GM12878 (cell line): ENCODE data around the gene TMEM255B. TPM values are rescaled to one million over a fixed set of nuclear protein-coding genes. Genes with fewer than 3 reads are reported as not detected.

Experiments
- ATAC-seq: fragments of 200-7000 bp; cut with Tn5 transposase; 3 replicates; pipeline ENCODE4 v1.9.1; 2020; ENCODE audit warnings: mild to moderate bottlenecking, moderate library complexity
- BruUV-seq: library from RNA; stranded (reverse); fragments of 400-500 nt; replicated peaks from 2 replicates; lab custom pipeline; 2021; lab: Mats Ljungman, UMichigan
- CTCF ChIA-PET: fragments of 300-600 bp; sonication (Branson Sonifier 250); formaldehyde crosslinking; extraction: SDS; loops from one replicate; lab custom pipeline; 2021; ENCODE audit warnings: inconsistent platforms; lab: Yijun Ruan, JAX
- POLR2A ChIA-PET: fragments of 350-600 bp; formaldehyde crosslinking; extraction: SDS; loops from one replicate; lab custom pipeline; 2021; ENCODE audit warnings: inconsistent platforms; lab: Charles Lee
- RAD21 ChIA-PET: fragments of 300-600 bp; sonication (Branson Sonifier 250); formaldehyde crosslinking; loops from one replicate; lab custom pipeline; 2023; ENCODE audit warnings: antibody characterized with exemption; ENCODE audit not compliant: unreplicated experiment; lab: Charles Lee
- SMC1A ChIA-PET: fragments of 300-600 bp; sonication (Branson Sonifier 250); formaldehyde crosslinking; loops from one replicate; lab custom pipeline; 2023; ENCODE audit not compliant: unreplicated experiment, uncharacterized antibody; lab: Charles Lee
- DNase-seq: peaks from one replicate; pipeline ENCODE4 v3.0.0-alpha.2; 2011; ENCODE audit warnings: low read depth, low spot score
- FAIRE-seq: peaks from 3 replicates; lab custom pipeline; 2011; peaks lifted over from hg19 to GRCh38; lab: Jason Lieb, UNC
- H2AFZ ChIP-seq: 2 replicates; pipeline ENCODE4 v1.6.0; 2011; ENCODE audit warnings: low read depth, low read length, control low read depth; ENCODE audit not compliant: control insufficient read depth
- H3K27ac ChIP-seq: 2 replicates; pipeline ENCODE4 v1.5.1; 2011; ENCODE audit warnings: control low read depth; ENCODE audit not compliant: control insufficient read depth, insufficient read depth
- H3K27me3 ChIP-seq, 2 experiments: replicated peaks in 1 of 2; 2 replicates each; pipeline versions ENCODE4 v1.6.0 to v1.6.1; 2011; ENCODE audit warnings: low read length in 1 of 2; ENCODE audit not compliant: control insufficient read depth in 2 of 2, insufficient read depth in 2 of 2
- H3K36me3 ChIP-seq, 2 experiments: 2 replicates each; pipeline ENCODE4 v1.5.1; 2011; ENCODE audit warnings: low read length in 1 of 2; ENCODE audit not compliant: control insufficient read depth in 2 of 2, insufficient read depth in 2 of 2
- H3K4me1 ChIP-seq: 2 replicates; pipeline ENCODE4 v1.6.1; 2011; ENCODE audit warnings: mild to moderate bottlenecking, low read length, moderate library complexity, mixed read lengths; ENCODE audit not compliant: control insufficient read depth, insufficient read depth
- H3K4me2 ChIP-seq: 2 replicates; pipeline ENCODE4 v1.6.0; 2011; ENCODE audit warnings: control low read depth; ENCODE audit not compliant: control insufficient read depth, insufficient read depth
- H3K4me3 ChIP-seq: fragments of 200-600 bp; sonication (generic); 2 replicates; pipeline ENCODE4 v1.5.1; 2016
- H3K79me2 ChIP-seq: 2 replicates; pipeline ENCODE4 v1.6.0; 2011; ENCODE audit warnings: low read length; ENCODE audit not compliant: control insufficient read depth, insufficient read depth
- H3K9ac ChIP-seq: 2 replicates; pipeline ENCODE4 v1.8.0; 2011; ENCODE audit warnings: low read length, control low read depth, mixed read lengths; ENCODE audit not compliant: control insufficient read depth, insufficient read depth
- H3K9me3 ChIP-seq: replicated peaks from 3 replicates; pipeline ENCODE4 v1.5.1; 2011; ENCODE audit warnings: mild to moderate bottlenecking, low read length; ENCODE audit not compliant: control insufficient read depth, insufficient read depth
- H4K20me1 ChIP-seq: 2 replicates; pipeline ENCODE4 v1.6.0; 2011; ENCODE audit not compliant: control insufficient read depth, insufficient read depth
- CREM ChIP-seq: IDR thresholded peaks from 2 replicates; pipeline ENCODE4 v1.6.1; 2014; ENCODE audit warnings: antibody characterized with exemption, low read depth
- ESRRA ChIP-seq: IDR thresholded peaks from 2 replicates; pipeline ENCODE4 v1.6.1; 2012; ENCODE audit warnings: mild to moderate bottlenecking, low read length, improper control_type of control experiment
- ETV6 ChIP-seq, 2 experiments: fragments of 450-650 bp in 1 of 2; IDR thresholded peaks in 1 of 2; conservative IDR thresholded peaks in 1 of 2; 2 replicates each; pipeline ENCODE4 v1.6.1; 2014; ENCODE audit warnings: antibody characterized with exemption in 1 of 2, borderline replicate concordance in 1 of 2, low read depth in 1 of 2, mild to moderate bottlenecking in 1 of 2, moderate library complexity in 1 of 2
- NR2F1 ChIP-seq: fragments of 450-650 bp; conservative IDR thresholded peaks from 2 replicates; pipeline ENCODE4 v1.6.1; 2017; ENCODE audit warnings: mild to moderate bottlenecking
- PAX5 ChIP-seq: IDR thresholded peaks from 2 replicates; pipeline ENCODE4 v1.6.1; 2011; ENCODE audit warnings: low read depth, low read length, borderline replicate concordance
- PAX8 ChIP-seq: fragments of 450-650 bp; IDR thresholded peaks from 2 replicates; pipeline ENCODE4 v1.6.1; 2017; ENCODE audit warnings: mild to moderate bottlenecking, moderate library complexity
- SIN3A ChIP-seq: IDR thresholded peaks from 2 replicates; pipeline ENCODE4 v1.6.1; 2012; ENCODE audit warnings: low read depth, low read length, improper control_type of control experiment
- SMARCA5 ChIP-seq: fragments of 450-650 bp; IDR thresholded peaks from 2 replicates; pipeline ENCODE4 v1.6.1; 2017; ENCODE audit warnings: mild to moderate bottlenecking
- ZSCAN29 ChIP-seq: fragments of 450-650 bp; IDR thresholded peaks from 2 replicates; pipeline ENCODE4 v1.6.1; 2017; ENCODE audit warnings: mild to moderate bottlenecking, moderate library complexity
- WGBS: methylation state at CpG from one replicate; pipeline ENCODE4 v1.1.6; 2016; ENCODE audit warnings: low lambda C conversion rate; ENCODE audit not compliant: insufficient replicate concordance, insufficient coverage; ENCODE audit errors: missing lambda C conversion rate; 5-methylcytosine and 5-hydroxymethylcytosine counted together
- in situ Hi-C: fragments of 300-500 bp; cut with MboI; formaldehyde crosslinking; loops from 9 replicates; pipeline ENCODE4 v1.14.3; 2018; ENCODE audit warnings: mixed read lengths
- intact Hi-C: fragments of 100-400 bp; cut with micrococcal nuclease; formaldehyde crosslinking; loops from one replicate; pipeline ENCODE4 v1.14.2; 2022; ENCODE audit not compliant: unreplicated experiment
- polyA plus RNA-seq, 11 experiments: library from polyadenylated mRNA; depleted of rRNA in 4 of 11; unstranded in 6 of 11; stranded (reverse) in 5 of 11; fragments of >200 nt; fragmentation: Nextera tagmentation in 4 of 11; fragmentation: Illumina TruSeq in 1 of 11; extraction: Ambion mirVana in 4 of 11; extraction: Trizol in 1 of 11; gene quantifications; 1 replicate in 1 of 11; 2 replicates in 10 of 11; pipeline versions ENCODE4 v1.2.1 to v1.2.3, GENCODE V29; 2011 to 2016; ENCODE audit warnings: inconsistent platforms in 2 of 11, missing spikeins in 2 of 11, low read depth in 1 of 11
- total RNA-seq, 4 experiments: library from RNA; depleted of rRNA in 3 of 4; stranded (reverse); fragments of >200 nt in 3 of 4; fragmentation: Illumina TruSeq in 1 of 4; extraction: Trizol in 1 of 4; gene quantifications; 2 replicates each; pipeline versions ENCODE4 v1.2.1 to v1.2.3, GENCODE V29; 2013 to 2021
- TF ChIP-seq, protein P1 (sequence below): fragments of 450-650 bp; IDR thresholded peaks from 2 replicates; pipeline ENCODE4 v1.6.1; 2017; ENCODE audit warnings: mild to moderate bottlenecking, moderate library complexity
- TF ChIP-seq, protein P2 (sequence below): fragments of 450-650 bp; formaldehyde crosslinking; IDR thresholded peaks from 2 replicates; pipeline ENCODE4 v1.5.0; 2022; ENCODE audit warnings: mild to moderate bottlenecking, missing genetic modification characterization
- TF ChIP-seq, protein P3 (sequence below), 3 experiments: IDR thresholded peaks in 2 of 3; conservative IDR thresholded peaks in 1 of 3; 2 replicates each; pipeline ENCODE4 v1.5.1; 2011; ENCODE audit warnings: low read depth in 3 of 3, low read length in 3 of 3, mild to moderate bottlenecking in 3 of 3, control low read depth in 2 of 3, moderate library complexity in 2 of 3, inconsistent platforms in 1 of 3, mixed read lengths in 1 of 3; ENCODE audit not compliant: control insufficient read depth in 2 of 3, insufficient read depth in 1 of 3; ENCODE audit errors: extremely low read depth in 1 of 3

The TMEM255B gene
- total and polyA plus RNA-seq, 10 of the 15 experiments (the other 5 are each of a cell fraction or from before 2014, with no cell fraction given) = 0.04 to 0.62 (median 0.13) TPM; not detected in 3

DNA sequence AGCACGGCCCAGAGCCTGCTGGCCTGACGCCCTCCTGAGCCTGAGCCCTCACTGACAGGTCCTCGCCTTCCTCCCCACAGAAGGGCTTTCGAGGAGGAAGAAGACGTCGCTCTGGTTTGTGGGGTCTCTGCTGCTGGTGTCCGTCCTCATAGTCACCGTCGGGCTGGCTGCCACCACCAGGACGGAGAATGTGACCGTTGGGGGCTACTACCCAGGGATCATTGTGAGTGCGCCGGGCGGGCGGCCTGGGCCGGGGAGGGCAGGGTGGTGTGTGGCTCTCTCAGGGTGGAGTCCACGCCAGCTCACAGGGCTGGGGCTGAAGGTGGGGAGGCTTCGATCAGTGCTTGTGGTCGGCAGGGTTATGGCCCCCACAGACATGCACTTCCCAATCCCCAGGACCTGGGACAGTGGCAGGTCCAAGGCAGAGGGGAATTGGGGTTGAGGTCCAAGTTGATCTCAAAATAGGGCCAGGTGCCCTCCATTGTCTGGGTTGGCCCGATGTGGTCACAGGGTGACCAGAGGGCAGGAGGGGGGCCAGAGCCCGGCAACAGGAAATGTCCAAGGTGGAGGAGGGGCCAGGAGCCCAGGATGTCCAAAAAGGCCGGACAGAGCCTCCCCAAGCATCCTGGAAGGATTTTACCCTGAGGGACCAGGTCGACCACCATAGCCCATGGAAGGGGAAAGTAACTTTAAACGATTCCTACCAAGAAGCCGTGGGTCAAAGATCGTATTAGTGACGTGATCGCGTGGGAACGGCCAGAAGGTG, 7.2 kb downstream of the TMEM255B start:
- 31% methylated on average over 28 of the region's 30 CpGs for WGBS
- no peak for FAIRE-seq
- RAD21 ChIA-PET = no interaction called here
- no peak for TF ChIP-seq SIN3A
- no peak for TF ChIP-seq PAX5
- TF ChIP-seq, protein P1, sequence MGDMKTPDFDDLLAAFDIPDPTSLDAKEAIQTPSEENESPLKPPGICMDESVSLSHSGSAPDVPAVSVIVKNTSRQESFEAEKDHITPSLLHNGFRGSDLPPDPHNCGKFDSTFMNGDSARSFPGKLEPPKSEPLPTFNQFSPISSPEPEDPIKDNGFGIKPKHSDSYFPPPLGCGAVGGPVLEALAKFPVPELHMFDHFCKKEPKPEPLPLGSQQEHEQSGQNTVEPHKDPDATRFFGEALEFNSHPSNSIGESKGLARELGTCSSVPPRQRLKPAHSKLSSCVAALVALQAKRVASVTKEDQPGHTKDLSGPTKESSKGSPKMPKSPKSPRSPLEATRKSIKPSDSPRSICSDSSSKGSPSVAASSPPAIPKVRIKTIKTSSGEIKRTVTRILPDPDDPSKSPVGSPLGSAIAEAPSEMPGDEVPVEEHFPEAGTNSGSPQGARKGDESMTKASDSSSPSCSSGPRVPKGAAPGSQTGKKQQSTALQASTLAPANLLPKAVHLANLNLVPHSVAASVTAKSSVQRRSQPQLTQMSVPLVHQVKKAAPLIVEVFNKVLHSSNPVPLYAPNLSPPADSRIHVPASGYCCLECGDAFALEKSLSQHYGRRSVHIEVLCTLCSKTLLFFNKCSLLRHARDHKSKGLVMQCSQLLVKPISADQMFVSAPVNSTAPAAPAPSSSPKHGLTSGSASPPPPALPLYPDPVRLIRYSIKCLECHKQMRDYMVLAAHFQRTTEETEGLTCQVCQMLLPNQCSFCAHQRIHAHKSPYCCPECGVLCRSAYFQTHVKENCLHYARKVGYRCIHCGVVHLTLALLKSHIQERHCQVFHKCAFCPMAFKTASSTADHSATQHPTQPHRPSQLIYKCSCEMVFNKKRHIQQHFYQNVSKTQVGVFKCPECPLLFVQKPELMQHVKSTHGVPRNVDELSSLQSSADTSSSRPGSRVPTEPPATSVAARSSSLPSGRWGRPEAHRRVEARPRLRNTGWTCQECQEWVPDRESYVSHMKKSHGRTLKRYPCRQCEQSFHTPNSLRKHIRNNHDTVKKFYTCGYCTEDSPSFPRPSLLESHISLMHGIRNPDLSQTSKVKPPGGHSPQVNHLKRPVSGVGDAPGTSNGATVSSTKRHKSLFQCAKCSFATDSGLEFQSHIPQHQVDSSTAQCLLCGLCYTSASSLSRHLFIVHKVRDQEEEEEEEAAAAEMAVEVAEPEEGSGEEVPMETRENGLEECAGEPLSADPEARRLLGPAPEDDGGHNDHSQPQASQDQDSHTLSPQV = no peak
- TF ChIP-seq PAX8 = no peak
- TF ChIP-seq, protein P2, sequence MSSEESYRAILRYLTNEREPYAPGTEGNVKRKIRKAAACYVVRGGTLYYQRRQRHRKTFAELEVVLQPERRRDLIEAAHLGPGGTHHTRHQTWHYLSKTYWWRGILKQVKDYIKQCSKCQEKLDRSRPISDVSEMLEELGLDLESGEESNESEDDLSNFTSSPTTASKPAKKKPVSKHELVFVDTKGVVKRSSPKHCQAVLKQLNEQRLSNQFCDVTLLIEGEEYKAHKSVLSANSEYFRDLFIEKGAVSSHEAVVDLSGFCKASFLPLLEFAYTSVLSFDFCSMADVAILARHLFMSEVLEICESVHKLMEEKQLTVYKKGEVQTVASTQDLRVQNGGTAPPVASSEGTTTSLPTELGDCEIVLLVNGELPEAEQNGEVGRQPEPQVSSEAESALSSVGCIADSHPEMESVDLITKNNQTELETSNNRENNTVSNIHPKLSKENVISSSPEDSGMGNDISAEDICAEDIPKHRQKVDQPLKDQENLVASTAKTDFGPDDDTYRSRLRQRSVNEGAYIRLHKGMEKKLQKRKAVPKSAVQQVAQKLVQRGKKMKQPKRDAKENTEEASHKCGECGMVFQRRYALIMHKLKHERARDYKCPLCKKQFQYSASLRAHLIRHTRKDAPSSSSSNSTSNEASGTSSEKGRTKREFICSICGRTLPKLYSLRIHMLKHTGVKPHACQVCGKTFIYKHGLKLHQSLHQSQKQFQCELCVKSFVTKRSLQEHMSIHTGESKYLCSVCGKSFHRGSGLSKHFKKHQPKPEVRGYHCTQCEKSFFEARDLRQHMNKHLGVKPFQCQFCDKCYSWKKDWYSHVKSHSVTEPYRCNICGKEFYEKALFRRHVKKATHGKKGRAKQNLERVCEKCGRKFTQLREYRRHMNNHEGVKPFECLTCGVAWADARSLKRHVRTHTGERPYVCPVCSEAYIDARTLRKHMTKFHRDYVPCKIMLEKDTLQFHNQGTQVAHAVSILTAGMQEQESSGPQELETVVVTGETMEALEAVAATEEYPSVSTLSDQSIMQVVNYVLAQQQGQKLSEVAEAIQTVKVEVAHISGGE = no peak
- TF ChIP-seq ESRRA = no peak
- TF ChIP-seq CREM = no peak
- no peak for TF ChIP-seq ETV6 (conservative IDR thresholded peaks at IDR 0.05 in 1 of 2, IDR thresholded peaks at IDR 0.05 in 1 of 2; ENCODE audit: borderline replicate concordance in 1 of 2, low read depth in 1 of 2)
- TF ChIP-seq ZSCAN29 = no peak
- TF ChIP-seq NR2F1 = no peak
- TF ChIP-seq, protein P3, sequence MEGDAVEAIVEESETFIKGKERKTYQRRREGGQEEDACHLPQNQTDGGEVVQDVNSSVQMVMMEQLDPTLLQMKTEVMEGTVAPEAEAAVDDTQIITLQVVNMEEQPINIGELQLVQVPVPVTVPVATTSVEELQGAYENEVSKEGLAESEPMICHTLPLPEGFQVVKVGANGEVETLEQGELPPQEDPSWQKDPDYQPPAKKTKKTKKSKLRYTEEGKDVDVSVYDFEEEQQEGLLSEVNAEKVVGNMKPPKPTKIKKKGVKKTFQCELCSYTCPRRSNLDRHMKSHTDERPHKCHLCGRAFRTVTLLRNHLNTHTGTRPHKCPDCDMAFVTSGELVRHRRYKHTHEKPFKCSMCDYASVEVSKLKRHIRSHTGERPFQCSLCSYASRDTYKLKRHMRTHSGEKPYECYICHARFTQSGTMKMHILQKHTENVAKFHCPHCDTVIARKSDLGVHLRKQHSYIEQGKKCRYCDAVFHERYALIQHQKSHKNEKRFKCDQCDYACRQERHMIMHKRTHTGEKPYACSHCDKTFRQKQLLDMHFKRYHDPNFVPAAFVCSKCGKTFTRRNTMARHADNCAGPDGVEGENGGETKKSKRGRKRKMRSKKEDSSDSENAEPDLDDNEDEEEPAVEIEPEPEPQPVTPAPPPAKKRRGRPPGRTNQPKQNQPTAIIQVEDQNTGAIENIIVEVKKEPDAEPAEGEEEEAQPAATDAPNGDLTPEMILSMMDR (IDR thresholded peaks at IDR 0.05 in 2 of 3, conservative IDR thresholded peaks at IDR 0.05 in 1 of 3; ENCODE audit: control insufficient read depth in 2 of 3, extremely low read depth in 1 of 3, insufficient read depth in 1 of 3, low read depth in 3 of 3, low read length in 3 of 3) = no peak
- TF ChIP-seq SMARCA5 = no peak

More for the DNA sequence above, 7.2 kb downstream of the TMEM255B start:
- intact Hi-C loops = no loop called here
- ATAC-seq (no peak), DNase-seq (no peak)
- Histone ChIP-seq H4K20me1 (no peaks in the 10 kb centered on the region), H3K36me3 (no peaks in the 10 kb centered on the region), H3K27ac (no peak overlapping the region), H3K4me3 (no peak overlapping the region), H2AFZ (no peak overlapping the region), H3K79me2 (no peaks in the 10 kb centered on the region), H3K9ac (no peak overlapping the region), H3K27me3 (peaks cover 0 to 3% of the 10 kb centered on the region in 2 experiments; a peak in 2 of 4 replicates), H3K4me1 (no peaks in the 10 kb centered on the region), H3K4me2 (no peak overlapping the region), H3K9me3 (no peaks in the 10 kb centered on the region)
- POLR2A ChIA-PET = no interaction called here
- no TSS peak for BruUV-seq
- SMC1A ChIA-PET = no interaction called here
- CTCF ChIA-PET = no interaction called here
- in situ Hi-C loops = no loop called here
